ENCODE measurements around the gene CIB4.

CIB4 gene

DNA sequence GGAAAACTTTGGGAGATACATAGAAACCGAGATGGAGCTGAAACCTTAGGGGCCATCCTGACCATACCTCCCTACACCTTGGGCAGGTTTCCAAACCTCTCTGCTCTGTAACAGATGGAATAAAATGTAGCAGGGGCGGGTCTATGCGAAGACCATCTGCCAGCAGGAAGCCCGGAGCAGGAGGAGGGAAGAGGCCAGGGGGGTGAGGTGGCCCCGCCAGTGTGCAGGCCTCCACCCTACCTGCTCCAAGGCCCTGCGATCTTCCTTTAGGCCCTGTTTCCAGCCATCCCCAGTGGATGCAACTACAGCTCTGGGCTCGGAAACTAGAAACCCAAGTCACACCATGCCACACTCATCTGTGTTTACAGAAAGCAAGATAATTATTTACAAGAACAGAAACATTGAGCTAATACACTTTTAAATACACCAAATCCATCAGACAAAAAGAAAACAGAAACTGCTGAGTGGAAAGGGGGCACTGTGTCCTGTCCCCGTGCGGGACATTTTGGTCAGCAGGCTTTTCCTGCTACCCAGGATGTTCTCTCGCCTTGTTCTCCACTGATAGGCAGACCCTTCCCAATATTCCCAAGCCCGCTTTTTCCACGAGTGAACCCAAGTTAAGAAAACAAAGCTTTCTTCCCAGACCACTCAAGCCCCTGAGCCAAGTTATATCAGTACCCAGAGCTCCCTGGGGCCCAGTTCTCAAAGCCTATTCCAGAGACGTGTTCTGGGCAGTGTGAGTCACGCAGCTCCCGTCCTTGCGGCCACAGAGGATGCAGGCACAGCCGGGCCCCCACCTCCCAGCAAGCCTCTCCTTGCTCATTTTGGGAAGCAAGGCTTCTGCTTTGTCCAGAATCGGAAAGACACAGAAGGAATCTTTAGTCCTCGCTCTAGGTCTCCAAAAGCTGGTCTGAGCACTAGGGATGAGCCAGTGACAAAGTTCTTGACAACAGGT lies 17.3 kb downstream of the CIB4 start:
- no peak overlapping the region for H3K4me3 ChIP-seq (ENCODE audit: low read depth, low read length)
- TF ChIP-seq, protein P1, sequence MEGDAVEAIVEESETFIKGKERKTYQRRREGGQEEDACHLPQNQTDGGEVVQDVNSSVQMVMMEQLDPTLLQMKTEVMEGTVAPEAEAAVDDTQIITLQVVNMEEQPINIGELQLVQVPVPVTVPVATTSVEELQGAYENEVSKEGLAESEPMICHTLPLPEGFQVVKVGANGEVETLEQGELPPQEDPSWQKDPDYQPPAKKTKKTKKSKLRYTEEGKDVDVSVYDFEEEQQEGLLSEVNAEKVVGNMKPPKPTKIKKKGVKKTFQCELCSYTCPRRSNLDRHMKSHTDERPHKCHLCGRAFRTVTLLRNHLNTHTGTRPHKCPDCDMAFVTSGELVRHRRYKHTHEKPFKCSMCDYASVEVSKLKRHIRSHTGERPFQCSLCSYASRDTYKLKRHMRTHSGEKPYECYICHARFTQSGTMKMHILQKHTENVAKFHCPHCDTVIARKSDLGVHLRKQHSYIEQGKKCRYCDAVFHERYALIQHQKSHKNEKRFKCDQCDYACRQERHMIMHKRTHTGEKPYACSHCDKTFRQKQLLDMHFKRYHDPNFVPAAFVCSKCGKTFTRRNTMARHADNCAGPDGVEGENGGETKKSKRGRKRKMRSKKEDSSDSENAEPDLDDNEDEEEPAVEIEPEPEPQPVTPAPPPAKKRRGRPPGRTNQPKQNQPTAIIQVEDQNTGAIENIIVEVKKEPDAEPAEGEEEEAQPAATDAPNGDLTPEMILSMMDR (IDR thresholded peaks at IDR 0.05; ENCODE audit: borderline replicate concordance, insufficient read depth, low read depth, low read length) = no peak

DNA sequence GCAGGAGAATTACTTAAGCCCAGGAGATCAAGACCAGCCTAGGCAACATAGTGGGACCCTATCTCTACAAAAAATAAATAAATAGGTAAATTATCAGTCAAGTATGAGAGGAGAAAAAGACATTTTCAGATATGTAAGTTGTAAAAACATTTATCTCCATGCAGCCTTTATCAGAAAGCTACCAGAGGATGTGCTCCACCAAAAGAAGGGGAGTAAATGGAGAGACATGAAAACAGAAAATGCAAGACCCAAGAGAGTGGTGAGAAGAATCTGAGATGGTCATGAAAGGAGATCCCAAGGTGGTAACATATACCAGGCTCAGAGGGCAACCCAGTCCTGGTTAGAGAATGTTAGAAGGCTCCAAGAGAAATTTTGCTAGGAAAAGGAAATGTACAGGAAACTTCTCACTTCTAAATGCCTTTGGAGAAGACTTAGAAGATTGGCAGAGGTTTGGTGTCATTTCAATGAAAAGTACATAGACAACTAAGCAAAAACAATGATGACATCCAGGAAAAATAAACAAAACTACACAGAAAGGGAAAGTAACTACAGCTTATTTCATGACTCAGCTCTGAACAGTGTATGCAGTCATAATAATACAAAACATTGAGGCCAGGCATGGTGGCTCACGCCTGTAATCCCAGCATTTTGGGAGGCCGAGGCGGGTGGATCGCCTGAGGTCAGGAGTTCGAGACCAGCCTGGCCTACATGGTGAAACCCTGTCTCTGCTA lies 19.5 kb downstream of the CIB4 start:
- TF ChIP-seq, protein P1 (IDR thresholded peaks at IDR 0.05; ENCODE audit: borderline replicate concordance, insufficient read depth, low read depth, low read length) = no peak
- no peak overlapping the region for H3K4me3 ChIP-seq (ENCODE audit: low read depth, low read length)

GRCh38 chr2:26620031-26620605 lies 21.0 kb downstream of the CIB4 start:
- TF ChIP-seq, protein P1 (IDR thresholded peaks at IDR 0.05; ENCODE audit: borderline replicate concordance, insufficient read depth, low read depth, low read length) = no peak
- H3K4me3 ChIP-seq (ENCODE audit: low read depth, low read length) = no peak overlapping the region

DNA sequence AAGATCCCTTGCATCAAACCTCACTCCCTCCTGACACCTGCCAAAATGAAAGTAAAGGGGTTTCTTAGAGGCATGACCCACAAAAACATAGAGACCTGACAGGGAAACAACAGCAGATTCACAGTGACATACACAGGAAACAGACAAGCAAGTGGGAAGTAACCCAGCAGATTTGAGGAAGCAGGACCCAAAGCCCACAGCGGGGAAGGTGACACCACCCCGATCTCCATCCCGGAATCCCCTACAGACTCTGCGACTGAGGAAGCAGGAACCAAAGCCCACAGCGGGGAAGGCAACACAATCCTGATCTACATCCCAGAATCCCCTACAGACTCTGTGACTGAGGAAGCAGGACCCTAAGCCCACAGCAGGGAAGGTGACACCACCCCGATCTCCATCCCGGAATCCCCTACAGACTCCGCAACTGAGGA lies 21.6 kb downstream of the CIB4 start:
- H3K4me3 ChIP-seq (ENCODE audit: low read depth, low read length) = no peak overlapping the region
- TF ChIP-seq, protein P1 (IDR thresholded peaks at IDR 0.05; ENCODE audit: borderline replicate concordance, insufficient read depth, low read depth, low read length) = no peak

DNA sequence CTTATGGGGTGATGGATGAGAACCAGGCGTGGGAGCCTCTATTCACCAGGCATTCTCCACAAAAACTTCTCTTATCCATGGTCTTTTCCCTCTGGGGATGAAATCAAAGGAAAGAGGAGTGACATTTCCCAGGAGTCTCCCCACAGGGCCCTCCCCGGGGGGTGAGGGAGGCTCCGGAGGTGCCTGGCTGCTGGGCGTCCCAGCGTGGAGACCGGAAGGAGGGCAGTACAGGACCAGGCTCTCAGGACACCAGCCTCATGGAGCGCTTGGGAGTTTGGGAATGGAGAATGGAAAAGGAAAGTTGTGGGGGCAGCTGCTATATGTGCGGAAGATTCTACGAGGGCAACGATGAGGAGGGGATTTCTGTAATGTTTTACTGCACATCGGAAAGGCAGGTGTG lies 22.1 kb downstream of the CIB4 start:
- TF ChIP-seq, protein P1 (IDR thresholded peaks at IDR 0.05; ENCODE audit: borderline replicate concordance, insufficient read depth, low read depth, low read length) = no peak
- no peak overlapping the region for H3K4me3 ChIP-seq (ENCODE audit: low read depth, low read length)

- no peak overlapping the region for H3K4me3 ChIP-seq (ENCODE audit: low read depth, low read length)
- TF ChIP-seq, protein P1 (IDR thresholded peaks at IDR 0.05; ENCODE audit: borderline replicate concordance, insufficient read depth, low read depth, low read length) = no peak
Observed at GRCh38 chr2:26618611-26619010, 22.6 kb downstream of the CIB4 start.

Measured in GM12875 (cell line).